ENCODE results near the gene NOS1AP.

The NOS1AP gene

DNA sequence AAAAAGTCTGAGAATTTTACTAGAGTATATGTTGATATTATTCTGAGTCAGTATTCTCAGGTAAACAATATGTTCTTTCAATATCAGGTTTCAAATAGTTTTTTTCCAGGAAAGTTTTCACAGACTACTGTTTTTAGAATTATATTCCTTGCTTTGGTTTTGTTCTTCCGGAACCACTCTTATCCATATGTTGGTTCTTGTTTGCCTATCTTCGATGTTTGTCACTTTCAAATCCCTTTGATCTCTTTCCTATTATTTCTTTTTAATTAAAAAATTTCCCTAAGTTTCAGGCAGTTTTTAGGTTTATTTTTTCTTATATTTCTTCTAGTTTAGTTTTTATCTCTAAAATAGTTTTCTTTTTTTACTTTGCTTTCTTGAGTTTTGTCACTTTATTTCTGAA is 20.9 kb downstream of the NOS1AP start:
- no peak for DNase-seq

DNA sequence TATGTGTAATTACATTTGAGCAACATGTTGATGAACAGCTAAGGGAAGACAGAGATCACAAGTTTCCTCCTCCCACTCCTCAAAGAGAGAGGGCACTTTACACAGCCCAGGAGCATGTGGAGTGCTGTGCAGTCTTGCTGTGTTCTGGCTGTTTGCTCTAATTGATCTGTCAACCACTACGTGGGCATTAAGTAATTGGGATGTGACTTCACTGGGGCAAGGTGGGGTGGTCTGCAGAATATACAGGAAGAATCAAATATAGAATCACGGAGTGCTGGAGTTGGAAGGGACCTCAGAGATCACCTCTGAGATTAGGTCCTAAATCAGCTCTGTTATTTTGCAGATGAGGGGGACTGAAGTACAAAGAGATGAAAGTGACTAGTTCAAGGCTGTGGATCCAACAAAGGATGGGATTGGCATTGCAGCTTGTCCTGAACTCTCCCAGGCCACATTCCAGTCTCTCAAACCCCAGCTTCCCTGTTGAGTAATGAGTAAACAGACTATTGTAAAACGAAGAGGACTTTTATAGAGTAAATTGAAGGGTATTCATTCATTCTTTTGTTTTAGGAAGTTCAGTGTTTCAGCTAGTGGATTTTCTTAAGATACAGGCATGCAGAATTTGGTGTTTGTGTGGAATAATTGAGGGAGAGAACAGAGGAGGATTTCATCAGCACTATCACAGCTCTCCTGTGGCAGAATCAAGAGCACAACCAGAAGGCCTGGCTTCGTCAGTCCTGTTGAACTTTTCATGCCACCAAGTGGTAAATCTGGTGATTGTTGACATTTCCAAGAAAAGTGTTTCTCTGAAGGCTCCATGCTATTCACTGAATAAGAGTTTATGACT is 22.4 kb downstream of the NOS1AP start:
- DNase-seq = no peak

DNA sequence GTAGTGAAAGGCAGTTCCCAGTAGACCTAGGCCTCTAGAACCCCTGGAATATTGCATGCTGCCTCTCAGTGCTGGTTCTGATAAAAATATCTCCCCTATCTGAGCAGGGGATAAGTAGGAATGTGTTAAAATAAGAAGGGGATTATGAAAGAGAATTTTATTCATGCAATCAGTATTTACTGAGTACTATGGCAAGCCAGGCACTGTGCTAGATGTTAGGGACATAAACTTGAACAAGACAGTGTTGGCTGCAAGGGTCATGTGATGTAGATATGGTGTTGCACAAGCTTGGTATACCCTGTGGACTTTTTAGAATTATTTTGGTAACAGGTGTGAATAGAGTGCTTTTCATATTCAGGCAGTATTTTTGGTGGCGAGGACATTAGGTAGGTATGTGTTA is 23.6 kb downstream of the NOS1AP start:
- DNase-seq = no peak

DNA sequence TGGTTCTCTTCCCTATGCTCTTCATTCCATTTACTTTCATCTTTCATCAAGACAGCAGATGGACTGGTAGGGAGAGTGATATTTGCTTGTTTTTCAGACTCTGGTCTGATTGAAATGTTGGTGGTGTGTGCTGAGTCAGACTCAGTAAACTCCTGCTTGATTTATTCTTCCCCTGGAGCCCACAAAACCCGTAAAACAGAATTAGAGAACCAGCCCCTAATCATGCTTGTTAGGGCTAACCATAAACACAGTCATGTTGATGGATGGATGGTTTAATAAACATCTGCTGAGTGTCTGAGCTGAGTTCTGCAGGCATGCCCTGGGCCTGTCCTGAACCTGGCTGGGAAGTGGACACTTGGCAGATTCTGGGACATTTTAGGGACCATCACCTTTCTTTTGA is 24.8 kb downstream of the NOS1AP start:
- DNase-seq = no peak

DNA sequence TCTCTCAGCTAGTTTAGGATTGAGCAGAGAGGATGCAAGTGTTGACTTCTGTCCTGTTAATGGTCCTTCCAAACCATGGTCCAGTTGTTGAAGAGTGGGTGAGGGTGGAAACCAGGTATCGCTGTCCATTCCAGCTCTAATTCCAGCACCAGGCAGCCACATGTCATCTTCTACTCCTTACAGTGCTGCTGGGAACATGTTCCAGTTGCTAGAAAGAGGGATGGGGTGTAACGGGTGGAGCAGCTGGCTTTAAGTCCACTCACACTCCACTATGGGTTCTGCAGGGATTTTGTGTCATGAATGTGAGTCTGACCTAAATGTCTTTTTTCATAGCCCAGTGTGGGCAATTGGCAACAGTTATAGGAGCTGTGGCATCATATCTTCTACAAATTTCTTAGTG is 25.2 kb downstream of the NOS1AP start:
- DNase-seq = no peak

DNA sequence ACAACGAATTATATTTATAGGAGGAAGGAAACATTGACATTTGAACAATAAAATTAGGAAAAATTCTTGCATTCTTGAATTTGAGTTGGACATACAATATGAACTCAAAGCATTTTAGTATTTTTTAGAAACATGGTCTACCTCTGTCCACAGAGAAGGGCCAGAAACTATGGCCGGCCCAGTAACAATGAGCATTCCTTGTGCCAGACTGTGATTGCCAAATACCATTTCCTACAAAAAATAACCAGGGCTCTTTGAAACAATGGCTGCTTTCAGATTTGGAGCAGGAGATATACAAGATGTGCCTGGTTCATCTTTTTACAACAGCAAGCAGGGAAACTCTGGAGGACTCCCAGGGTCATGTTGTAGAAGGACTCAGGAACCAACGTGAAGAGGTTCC is 38.4 kb downstream of the NOS1AP start:
- DNase-seq = no peak

DNA sequence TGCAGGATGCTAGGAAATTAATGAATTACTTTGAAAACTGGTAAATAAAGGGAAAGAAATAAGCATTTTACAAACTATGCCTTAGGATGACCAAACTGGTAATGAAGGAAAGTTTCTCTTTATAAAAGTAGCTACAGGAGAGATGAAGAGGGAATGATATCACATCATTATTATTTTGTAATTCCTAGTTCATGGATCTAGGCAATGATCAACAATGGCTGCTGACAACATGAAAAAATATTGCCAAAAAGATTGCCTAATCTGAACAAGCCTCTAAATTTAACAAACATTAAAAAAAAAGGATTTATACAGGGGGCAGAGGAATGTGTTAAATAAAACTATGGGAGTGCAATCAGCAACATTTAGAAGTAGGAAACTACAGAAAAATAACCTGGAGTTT is 38.9 kb downstream of the NOS1AP start:
- no peak for DNase-seq

DNA sequence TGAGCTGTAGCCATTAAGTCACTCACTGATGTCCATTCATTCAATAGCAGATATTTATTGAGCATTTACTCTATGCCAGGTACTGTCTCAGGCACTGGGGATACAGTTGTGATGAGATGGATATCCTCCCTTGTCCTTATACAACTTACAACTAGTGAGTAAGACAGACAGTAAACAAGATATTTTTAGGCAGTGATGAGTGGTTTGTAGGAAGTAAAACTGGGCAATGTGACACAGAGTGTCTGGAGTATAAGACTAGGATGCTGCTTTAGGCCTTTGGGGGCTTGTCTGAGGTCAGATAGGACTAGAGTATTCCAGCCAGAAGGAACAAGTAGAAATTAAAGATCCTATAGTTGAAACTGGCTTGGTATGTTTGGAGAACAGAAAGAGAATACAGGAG is 41.4 kb downstream of the NOS1AP start:
- no peak for DNase-seq

DNA sequence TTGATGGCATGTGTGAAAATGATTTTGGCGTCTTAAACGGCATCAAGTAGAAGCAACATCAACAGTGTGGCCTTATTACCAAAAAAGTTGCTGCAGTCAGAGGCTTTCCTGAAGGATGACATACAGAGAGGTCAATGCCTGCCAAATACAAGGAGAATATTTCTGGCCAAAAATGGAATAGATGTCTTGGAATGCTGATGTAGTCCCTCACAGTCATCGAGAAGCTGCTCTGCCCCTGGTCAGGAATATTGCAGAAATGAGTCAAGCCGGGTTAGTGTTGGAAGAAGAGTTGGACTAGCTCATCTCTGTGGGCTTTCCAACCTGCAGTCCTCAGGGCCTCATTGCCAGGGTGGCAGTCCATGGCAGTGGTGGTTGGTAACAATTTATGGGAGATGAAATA is 42.1 kb downstream of the NOS1AP start:
- DNase-seq = no peak

DNA sequence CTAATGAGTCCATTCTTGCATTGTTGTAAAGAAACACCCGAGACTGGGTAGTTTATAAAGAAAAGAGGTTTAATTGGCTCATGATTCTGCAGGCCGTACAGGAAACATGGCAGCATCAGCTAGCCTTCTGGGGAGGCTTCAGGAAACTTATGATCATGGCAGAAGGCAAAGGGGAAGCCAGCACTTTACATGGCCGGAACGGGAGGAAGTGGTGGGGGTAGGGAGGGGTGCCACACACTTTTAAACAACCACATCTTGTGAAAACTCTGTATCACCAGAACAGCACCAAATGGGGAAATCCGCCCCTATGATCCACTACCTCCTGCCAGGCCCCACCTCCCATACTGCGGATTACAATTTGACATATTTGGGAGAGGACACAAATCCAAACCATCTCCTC is 43.9 kb downstream of the NOS1AP start:
- DNase-seq = no peak

DNA sequence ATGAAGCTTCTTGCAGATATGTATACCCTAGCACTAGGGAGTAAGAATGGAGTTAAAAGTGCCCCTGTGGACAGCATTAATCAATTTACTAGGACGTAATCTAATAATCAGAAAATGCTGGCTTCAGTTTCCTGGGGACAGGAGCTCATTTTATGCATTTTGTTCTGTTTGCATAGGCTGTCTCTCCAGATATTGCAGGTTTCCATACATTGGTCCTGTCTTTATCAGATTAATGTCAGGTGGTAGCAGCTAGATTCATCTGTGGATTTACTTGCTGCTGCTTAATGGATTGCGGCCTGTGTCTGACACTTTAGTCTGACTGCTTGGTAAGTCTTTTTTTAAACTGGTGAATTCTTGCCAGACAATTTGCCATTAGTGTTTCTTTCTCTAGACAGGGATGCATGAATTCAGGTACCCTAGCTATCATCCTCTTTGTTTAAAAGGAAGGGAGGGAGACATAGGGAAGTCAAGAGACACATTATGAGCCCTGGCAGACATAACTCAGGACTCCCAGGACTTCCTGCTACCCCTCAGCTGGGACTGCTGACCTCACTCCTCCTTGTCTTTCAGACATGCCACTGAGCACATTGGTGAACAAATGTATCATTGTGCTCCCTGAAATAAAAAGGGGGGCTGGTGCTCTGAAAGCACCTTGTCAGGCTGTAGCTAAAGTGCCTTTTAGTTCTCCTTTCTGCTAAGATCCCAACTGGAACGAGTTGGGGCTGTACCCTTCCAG is 47.7 kb downstream of the NOS1AP start:
- no peak for DNase-seq

DNA sequence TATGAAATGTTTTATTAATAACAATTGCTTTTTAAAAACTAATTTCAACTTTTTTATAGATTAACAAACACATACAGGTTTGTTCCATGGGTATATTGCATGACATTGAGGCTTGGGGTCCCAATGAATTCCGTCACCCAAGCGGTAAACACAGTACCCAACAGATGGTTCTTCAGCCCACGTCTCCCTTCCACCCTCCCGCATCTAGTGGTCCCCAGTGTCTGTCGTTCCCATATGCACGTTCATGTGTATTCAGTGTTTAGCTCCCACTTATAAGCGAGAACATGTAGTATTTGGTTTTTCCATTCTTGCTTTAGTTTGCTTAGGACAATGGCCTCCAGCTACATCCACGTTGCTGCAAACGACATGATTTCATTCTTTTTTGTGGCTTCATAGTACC is 48.6 kb downstream of the NOS1AP start:
- DNase-seq = no peak

DNA sequence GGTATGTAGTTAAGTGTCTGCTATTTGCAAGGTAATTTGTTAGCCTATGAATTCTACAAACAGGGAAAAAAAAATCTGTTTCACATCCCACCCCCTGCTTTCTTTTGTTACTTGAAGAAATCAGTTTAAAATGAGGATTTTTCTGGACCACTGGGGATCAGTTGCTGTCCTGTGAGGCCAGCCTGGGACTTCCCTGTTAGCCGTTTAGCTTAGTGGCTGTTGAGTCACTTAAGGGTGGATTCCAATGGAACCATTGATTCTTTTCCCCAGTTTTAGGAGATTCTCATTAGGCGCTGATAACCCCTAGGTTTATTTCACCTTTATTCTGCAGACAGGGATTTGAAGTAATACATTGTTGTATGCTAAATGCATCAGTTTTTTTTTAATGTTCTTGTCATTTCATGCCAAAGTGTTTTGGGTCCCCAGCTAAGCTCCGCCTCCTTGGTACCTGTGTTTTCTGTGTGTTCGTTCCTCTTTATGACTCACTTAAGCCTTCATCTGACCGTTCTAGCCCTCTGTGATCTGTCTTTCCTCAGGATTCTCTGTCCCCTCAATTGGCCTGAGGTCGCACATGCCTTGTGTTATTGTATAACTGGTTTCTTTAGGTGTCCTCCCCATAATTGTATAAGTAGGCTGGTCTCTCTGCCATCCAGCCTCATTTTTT is 59.3 kb downstream of the NOS1AP start:
- no peak for DNase-seq

DNA sequence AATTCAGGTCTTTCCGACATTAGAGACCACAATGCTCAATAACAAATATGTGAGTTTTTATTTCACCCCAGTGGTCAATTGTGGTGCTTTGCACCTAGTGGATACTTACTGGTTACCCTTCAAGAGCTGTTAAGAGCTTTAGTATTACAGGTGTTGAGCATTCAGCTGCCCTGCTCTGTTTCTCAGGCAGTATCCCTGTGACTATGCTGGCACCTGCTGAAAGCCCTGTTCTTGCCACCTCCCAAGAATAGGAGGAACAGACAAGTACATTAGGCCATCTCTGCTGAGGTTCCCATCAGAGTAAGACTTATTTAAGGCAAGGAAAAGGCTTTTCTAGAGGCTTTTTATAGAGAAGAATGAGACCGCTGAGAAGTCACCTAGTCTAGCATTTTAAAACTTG is 60.8 kb downstream of the NOS1AP start:
- no peak for DNase-seq

DNA sequence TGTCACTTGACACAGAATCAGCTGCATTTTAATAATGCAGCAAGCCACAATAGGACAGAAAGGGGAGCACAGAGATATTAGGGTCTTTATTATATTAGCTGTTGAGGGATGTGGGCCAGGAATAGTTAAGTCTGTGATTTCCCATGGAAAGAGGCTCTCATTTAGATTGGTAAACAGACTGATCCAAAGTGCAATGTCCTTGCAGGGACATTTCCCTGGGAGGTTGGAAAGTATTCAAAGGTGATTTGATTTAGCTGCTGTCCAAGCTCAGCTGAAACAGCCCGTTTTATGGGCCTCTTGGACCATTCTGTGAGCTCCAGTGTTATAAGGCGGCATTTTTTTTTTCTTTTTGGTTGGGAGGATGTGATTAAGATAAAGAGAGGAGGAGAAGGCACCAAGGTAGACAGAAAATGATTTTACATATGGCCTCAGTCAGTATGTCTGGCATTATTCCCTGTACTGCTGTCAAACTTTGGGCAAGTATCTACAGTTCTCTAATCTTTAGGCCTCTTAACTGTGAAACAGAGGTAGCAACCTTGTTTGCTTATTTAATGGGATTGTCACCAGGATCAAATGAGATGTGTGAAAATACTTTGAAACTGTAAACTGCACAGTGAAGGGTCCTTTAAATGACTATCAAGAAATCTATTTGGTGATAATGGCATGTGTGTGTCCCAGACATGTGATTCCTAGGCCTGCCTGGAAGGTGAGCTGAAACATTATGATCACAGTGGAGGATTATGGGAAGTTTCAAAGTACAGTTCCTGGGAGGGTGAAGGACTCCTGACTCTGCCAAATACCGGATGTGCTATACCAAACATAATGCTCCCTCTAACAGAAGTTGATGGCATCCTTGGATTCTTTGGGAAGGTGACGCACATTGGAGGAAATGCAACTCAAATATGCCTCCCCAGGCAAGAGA is 62.2 kb downstream of the NOS1AP start:
- DNase-seq = no peak

DNA sequence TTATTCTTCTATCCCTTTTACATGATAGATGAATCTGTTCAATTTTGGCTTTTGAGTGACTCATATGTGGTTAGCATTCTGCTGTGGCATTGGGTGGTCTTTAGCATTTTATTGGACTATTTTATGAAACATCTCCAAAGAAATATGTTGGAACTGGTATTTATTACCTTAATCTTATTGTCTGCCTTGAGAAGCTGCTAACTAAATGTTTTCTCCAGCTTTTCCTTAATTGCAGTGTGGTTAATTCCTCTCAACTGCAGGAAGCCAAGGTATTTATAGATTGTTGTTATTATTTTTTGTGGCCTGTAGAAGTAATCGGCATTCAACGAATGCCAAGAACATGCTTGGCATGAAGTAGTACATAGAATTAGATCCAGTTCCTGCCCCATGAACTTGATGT is 64.1 kb downstream of the NOS1AP start:
- no peak for DNase-seq

DNA sequence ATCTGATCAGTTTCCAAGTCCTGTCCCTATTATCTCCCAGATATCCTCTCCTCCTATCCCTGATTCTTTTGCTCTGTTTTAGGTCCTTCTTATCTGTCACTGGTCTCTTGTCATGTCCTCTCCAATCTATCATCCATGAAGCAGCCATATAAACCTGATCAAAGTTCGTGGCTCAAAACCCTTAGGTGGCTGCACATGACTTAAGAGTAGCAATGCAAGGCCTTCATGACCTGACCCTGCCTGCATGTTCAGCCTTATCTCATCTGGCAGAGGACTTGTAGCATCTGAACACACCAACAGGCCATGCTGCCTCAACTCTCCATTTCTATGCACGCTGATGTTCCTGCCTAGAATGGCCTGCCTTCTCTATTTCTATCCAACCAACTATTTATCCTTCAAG is 65.2 kb downstream of the NOS1AP start:
- no peak for DNase-seq

DNA sequence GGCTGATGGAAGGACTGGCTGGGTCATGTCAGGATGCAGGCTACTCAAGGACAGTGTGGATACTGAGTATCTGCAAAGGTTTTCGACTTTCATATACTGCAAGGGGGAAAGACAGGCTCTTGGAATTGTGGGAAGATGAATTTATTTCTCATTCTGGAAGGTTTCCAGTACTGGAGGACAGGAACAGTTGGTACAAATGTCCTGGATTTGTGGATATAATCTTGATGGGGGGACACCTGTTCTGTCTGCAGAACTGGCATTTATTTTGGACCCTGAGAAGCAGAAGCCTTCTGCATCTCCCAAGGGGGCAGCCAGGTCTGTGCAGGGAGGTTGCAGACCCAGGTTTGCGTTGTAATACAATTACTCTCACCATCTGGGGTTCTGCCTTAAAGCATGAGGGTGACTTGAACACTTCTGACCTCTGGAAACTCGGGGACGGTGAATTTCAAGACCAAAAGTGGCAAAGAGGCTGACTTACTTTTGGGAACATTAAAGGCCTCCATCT is 65.8 kb downstream of the NOS1AP start:
- DNase-seq = peak; percentile 48 to 62

DNA sequence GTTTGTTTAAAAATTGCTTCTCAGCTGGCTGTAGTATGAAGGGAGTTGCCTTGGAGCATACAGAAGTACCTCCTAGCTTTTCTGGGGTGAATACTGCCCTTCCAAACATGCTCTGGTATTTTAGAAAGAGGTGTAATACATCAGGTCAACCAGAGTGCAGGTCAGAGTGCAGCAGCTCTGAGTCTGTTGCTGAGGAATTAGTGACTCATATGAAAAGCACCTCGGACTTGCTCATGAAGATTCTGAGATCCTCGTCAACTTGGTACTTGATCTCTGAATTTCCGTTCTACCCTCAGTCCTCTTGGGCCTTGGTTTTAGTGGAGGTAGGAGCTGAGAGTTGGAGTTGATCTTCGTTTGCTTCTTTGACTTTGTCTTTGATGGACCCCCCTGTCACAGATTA is 67.3 kb downstream of the NOS1AP start:
- no peak for DNase-seq

DNA sequence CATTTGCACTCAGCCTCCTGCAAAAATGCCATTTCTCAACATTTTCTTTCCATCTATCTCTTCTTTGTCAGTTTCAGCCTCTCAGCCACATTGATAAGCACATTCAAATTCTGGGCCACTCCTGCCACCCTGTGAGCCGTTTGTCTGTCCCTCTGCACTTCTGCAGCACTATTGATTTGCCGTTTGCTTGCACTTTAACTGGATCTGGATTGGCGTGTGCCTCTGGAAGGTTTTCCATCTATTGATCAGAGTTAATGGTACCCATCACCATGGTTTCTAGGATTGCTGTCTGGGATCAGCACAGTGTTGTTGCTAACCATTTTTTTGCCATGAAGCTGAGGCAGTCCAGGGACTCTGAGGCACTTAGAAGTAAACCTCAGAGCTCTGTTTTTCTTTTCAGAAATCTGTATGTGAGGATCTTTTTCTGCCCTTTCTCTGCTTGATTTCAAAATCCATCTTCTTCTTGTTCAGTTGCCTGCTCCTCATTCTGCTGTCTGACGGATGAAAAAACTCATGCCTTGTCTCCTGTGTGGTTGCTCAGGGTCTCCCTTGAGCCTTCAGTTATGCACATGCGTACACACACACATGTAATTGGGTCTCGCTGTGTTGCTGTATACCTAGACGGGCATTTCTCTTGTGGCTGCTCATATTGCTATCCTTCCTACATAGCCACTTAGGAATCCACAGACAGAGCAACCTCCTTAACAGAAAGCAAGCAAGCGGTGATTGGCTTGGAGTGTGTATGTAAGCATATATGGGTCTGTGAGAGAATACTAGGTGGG is 67.9 kb downstream of the NOS1AP start:
- no peak for DNase-seq

DNA sequence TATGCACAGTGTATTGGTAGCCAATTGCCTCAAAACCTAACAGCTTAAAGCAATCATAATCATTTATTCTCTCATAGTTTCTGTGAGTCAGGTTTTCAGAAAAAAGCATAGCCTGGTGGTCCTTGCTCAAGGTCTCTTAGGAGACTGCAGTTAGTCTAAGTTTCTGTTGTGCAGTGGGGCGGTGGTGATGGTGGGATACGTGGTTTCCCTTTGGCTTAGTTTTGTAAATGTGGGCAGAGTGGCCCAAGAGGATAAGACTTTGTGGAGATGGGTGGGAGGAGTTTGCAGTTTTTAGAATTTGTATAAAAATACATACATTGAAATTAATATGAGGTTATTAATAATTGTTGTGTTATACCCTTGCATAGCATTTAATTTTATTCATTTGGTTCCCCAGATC is 68.6 kb downstream of the NOS1AP start:
- DNase-seq = no peak

Measured in cerebellar nuclear complex (tissue), 1 donor.